Neural progenitor cell (in vitro differentiated cells): Measurements from ENCODE around the gene SUMO3. TPM values are rescaled to one million over a fixed set of nuclear protein-coding genes. Genes with fewer than 3 reads are reported as not detected.
A peak's percentile ranks its signal among the peaks of the same experiment; 100 is the strongest.

Experiments used
- DNase-seq: peaks from one replicate; pipeline ENCODE4 v3.0.0-alpha.2; 2016; ENCODE audit warnings: low spot score
- H2AFZ ChIP-seq: fragments of 200-600 bp; sonication (generic); replicated peaks from 2 replicates; pipeline ENCODE4 v1.6.1; 2016; ENCODE audit warnings: antibody characterized with exemption
- H3F3A ChIP-seq: fragments of 200-600 bp; sonication (generic); 2 replicates; pipeline ENCODE4 v1.6.1; 2016; ENCODE audit warnings: antibody characterized with exemption, low read depth
- H3K27ac ChIP-seq: fragments of 200-600 bp; sonication (generic); 2 replicates; pipeline ENCODE4 v1.5.1; 2016; ENCODE audit warnings: mild to moderate bottlenecking
- H3K27me3 ChIP-seq: fragments of 200-600 bp; sonication (generic); 2 replicates; pipeline ENCODE4 v1.6.1; 2016; ENCODE audit warnings: mild to moderate bottlenecking, moderate library complexity
- H3K36me3 ChIP-seq: fragments of 200-600 bp; sonication (generic); 2 replicates; pipeline ENCODE4 v1.5.1; 2016
- H3K4me1 ChIP-seq: fragments of 200-600 bp; sonication (generic); 2 replicates; pipeline ENCODE4 v1.6.1; 2016; ENCODE audit warnings: mixed run types
- H3K4me2 ChIP-seq: fragments of 200-600 bp; sonication (generic); 2 replicates; pipeline ENCODE4 v1.6.1; 2016
- H3K4me3 ChIP-seq: fragments of 200-600 bp; sonication (generic); 2 replicates; pipeline ENCODE4 v1.5.1; 2016
- H3K79me2 ChIP-seq: fragments of 200-600 bp; sonication (generic); 2 replicates; pipeline ENCODE4 v1.6.1; 2016; ENCODE audit warnings: low read depth
- H3K9ac ChIP-seq: fragments of 200-600 bp; sonication (generic); 2 replicates; pipeline ENCODE4 v1.6.1; 2016
- H3K9me3 ChIP-seq: fragments of 200-600 bp; sonication (generic); 2 replicates; pipeline ENCODE4 v1.5.1; 2016; ENCODE audit warnings: low read depth
- H4K20me1 ChIP-seq: fragments of 200-600 bp; sonication (generic); 2 replicates; pipeline ENCODE4 v1.6.1; 2016; ENCODE audit warnings: low read depth
- H3K27ac Mint-ChIP-seq: 3 replicates; pipeline ENCODE4 v1.8.0; 2021; ENCODE audit warnings: mixed read lengths
- H3K27me3 Mint-ChIP-seq: 2 replicates; pipeline ENCODE4 v1.8.0; 2022; ENCODE audit warnings: low read depth, mild to moderate bottlenecking, inconsistent platforms, moderate library complexity, mixed read lengths; ENCODE audit not compliant: insufficient read depth
- H3K36me3 Mint-ChIP-seq: 3 replicates; pipeline ENCODE4 v1.8.0; 2021; ENCODE audit warnings: mixed read lengths
- H3K4me1 Mint-ChIP-seq: 3 replicates; pipeline ENCODE4 v1.8.0; 2021; ENCODE audit warnings: mixed read lengths
- H3K4me3 Mint-ChIP-seq: 3 replicates; pipeline ENCODE4 v1.8.0; 2021; ENCODE audit warnings: mild to moderate bottlenecking, moderate library complexity, mixed read lengths
- H3K9me3 Mint-ChIP-seq: 3 replicates; pipeline ENCODE4 v1.8.0; 2020; ENCODE audit warnings: mixed read lengths
- CTCF ChIP-seq: fragments of 200-600 bp; sonication (generic); IDR thresholded peaks from 2 replicates; pipeline ENCODE4 v1.5.1; 2017; ENCODE audit warnings: antibody characterized with exemption, mild to moderate bottlenecking
- EZH2 ChIP-seq: fragments of 200-600 bp; sonication (generic); IDR thresholded peaks from 2 replicates; pipeline ENCODE4 v1.6.1; 2017; ENCODE audit warnings: antibody characterized with exemption, mild to moderate bottlenecking, moderate library complexity
- EZH2phosphoT487 ChIP-seq: fragments of 200-600 bp; sonication (generic); IDR thresholded peaks from 2 replicates; pipeline ENCODE4 v1.6.1; 2017; ENCODE audit warnings: antibody characterized with exemption
- total RNA-seq: library from RNA; depleted of rRNA; stranded (reverse); fragments of >200 nt; gene quantifications from 2 replicates; pipeline ENCODE4 v1.2.3, GENCODE V29; 2015; ENCODE audit warnings: low replicate concordance

Gene SUMO3
- total RNA-seq, 1 donor from 2014 or later: 135 TPM

- Histone ChIP-seq H3K79me2 (no peaks in the 10 kb centered on the region), H3K4me3 (no peak overlapping the region), H3K36me3 (no peaks in the 10 kb centered on the region), H2AFZ (no peak overlapping the region), H3K4me1 (no peaks in the 10 kb centered on the region), H3K4me2 (no peak overlapping the region), H4K20me1 (no peaks in the 10 kb centered on the region), H3F3A (no peaks in the 10 kb centered on the region), H3K9ac (no peak overlapping the region), H3K27ac (no peak overlapping the region), H3K9me3 (no peaks in the 10 kb centered on the region), H3K27me3 (no peaks in the 10 kb centered on the region)
- no peak for DNase-seq
- H3K27me3 Mint-ChIP-seq: peaks cover 8% of the 10 kb centered on the region
- no peak for TF ChIP-seq CTCF
- no peak for TF ChIP-seq EZH2phosphoT487
- no peaks in the 10 kb centered on the region for H3K36me3 Mint-ChIP-seq
- no peaks in the 10 kb centered on the region for H3K9me3 Mint-ChIP-seq
- H3K27ac Mint-ChIP-seq: no peak overlapping the region
- peaks cover 14% of the 10 kb centered on the region for H3K4me1 Mint-ChIP-seq
- no peak overlapping the region for H3K4me3 Mint-ChIP-seq
Observed at GRCh38 chr21:44761747-44762208, 56.1 kb downstream of the SUMO3 start.

- Histone ChIP-seq H3K9me3 (no peaks in the 10 kb centered on the region), H3F3A (no peaks in the 10 kb centered on the region), H4K20me1 (no peaks in the 10 kb centered on the region), H3K36me3 (no peaks in the 10 kb centered on the region), H3K27ac (no peak overlapping the region), H3K79me2 (no peaks in the 10 kb centered on the region), H3K4me2 (no peak overlapping the region), H2AFZ (no peak overlapping the region), H3K9ac (no peak overlapping the region), H3K4me3 (no peak overlapping the region), H3K27me3 (no peaks in the 10 kb centered on the region), H3K4me1 (no peaks in the 10 kb centered on the region)
- Mint-ChIP-seq H3K9me3 (peaks cover 4% of the 10 kb centered on the region), H3K27ac (no peak overlapping the region), H3K4me1 (peaks cover 14% of the 10 kb centered on the region), H3K36me3 (no peaks in the 10 kb centered on the region), H3K4me3 (no peak overlapping the region), H3K27me3 (peaks cover 10% of the 10 kb centered on the region)
- no peak for TF ChIP-seq EZH2
- peak; percentile 66 for TF ChIP-seq CTCF
- no peak for TF ChIP-seq EZH2phosphoT487
- peak; percentile 53 for DNase-seq
Observed at GRCh38 chr21:44761011-44761729, 56.7 kb downstream of the SUMO3 start.

- H3K36me3 Mint-ChIP-seq: no peaks in the 10 kb centered on the region
- H3K4me2 ChIP-seq: no peak overlapping the region
- no peaks in the 10 kb centered on the region for H3K36me3 ChIP-seq
- no peak overlapping the region for H3K27ac Mint-ChIP-seq
- H3K27me3 Mint-ChIP-seq: peaks cover 8% of the 10 kb centered on the region
- H2AFZ ChIP-seq: no peak overlapping the region
- H3K27me3 ChIP-seq: no peaks in the 10 kb centered on the region
- TF ChIP-seq CTCF (no peak), EZH2 (no peak), EZH2phosphoT487 (no peak)
- no peaks in the 10 kb centered on the region for H3K9me3 ChIP-seq
- H4K20me1 ChIP-seq: no peaks in the 10 kb centered on the region
- H3K79me2 ChIP-seq: no peaks in the 10 kb centered on the region
- no peak overlapping the region for H3K9ac ChIP-seq
- no peak for DNase-seq
- H3F3A ChIP-seq: no peaks in the 10 kb centered on the region
- H3K27ac ChIP-seq: no peak overlapping the region
- H3K4me3 Mint-ChIP-seq: no peak overlapping the region
- H3K4me1 Mint-ChIP-seq: peaks cover 12% of the 10 kb centered on the region
- no peaks in the 10 kb centered on the region for H3K4me1 ChIP-seq
- peaks cover 6% of the 10 kb centered on the region for H3K9me3 Mint-ChIP-seq
- no peak overlapping the region for H3K4me3 ChIP-seq
Observed at GRCh38 chr21:44760376-44760775, 57.5 kb downstream of the SUMO3 start.
